ENCODE data around the gene RXRB.
"Not testable (repeated sequence)": the region's sequence is repeated elsewhere in the genome, so short reads cannot be mapped to it uniquely, and the experiment has no call there.

The RXRB gene

GRCh38 chr6:33200219-33201146 is at the start of gene RXRB, which contains the start of gene SLC39A7:
TSS of gene RXRB (minus strand) at chr6:33200665. CDS start at chr6:33200476, 189 bp downstream.
TSS of gene SLC39A7 (plus strand) at chr6:33200867. CDS start at chr6:33201246, 379 bp downstream.
- DNase-seq: peak; percentile 98

GRCh38 chr6:33249732-33250630 is 49.5 kb upstream of the RXRB start:
- no peak for DNase-seq

DNA sequence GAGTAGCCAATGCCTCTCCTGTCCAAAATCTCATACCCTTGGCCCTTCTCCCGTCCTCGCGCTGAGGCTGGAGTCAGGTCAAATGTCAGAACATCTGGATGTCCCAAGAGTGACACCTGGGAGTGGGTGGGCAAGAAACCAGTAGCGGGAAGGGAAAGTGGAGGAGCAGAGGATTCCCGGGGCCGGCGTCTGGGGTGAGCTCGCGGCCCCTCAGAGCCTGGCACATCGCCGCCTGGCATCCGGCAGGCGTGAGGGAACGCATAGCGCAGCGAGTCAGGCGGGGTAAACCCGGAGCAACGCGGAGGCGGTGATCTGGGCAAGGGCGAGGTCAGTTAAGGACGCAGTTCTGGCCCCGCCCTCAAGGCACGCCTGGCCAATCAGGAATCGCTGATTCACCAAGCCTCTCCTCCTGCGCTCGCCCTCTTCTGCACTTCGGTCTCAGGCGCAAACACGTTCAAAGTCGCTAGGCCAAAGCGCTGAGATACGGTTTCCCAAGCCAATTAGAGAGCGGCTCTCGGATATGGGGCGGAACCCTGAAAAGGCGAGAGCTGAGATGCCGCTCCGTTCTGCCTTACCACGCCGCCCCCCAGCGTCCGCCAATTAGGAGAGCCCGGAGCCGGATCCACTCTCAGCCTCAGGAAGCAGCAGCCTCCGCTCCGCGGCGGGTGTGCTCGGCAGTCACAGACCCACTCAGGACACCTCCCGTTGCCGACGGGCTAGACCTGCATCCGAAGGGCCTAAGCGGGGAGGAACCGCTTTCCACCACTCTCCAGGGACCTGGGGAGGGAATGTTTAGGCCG is 48.7 kb upstream of the RXRB start:
- DNase-seq: peak; percentile 88

GRCh38 chr6:33248643-33248931 is 48.1 kb upstream of the RXRB start:
- DNase-seq: no peak

DNA sequence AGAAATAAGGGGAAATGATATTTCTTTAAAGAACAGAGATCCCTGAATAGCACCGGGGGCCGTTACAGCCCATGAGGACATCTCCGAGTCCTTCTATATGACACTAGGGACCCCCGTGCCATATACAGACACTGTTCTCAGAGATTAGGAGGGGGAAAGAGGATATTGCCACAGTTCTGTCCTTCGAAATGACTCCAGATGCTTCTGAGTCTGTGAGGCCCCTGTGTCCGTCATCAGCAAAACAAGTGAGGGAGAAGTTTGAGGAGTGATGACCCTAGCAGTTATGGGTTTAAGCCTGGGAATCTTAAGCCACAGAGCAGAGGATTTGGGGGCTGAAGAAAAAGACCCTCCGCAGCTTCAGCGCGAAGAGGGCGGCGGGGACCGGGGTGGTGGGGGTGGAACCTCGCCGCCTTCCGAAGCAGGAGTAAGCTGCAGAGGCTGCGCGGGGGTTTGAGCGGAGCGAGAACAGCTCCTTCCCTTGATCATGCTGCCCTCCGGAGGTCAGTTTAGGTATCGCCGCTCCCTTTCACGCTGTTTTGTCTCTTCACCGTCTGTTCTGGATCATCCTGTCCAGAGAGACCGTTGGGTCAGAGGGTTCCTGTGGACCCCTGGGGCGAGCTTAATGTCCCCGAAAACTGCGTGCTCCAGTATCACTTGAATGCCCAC is 47.6 kb upstream of the RXRB start:
- DNase-seq: peak; percentile 91

DNA sequence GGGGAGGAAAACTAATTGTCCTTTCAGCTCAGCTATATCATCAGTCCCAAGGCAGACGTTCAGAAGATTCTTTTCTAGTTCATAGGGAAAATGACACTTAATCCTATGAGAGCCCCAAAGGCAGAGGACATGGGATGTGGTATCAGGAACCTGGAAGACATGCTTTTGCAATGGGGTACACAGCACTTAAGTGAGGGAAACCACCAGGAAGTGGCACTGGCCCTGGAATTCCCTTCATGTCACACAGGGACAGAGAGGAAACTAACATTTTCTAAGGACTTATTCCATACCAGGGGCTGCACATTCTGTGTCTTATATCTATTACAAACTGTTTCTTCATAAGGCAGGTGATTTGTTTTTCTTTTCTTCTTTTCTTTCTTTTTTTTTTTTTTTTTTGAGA is 43.0 kb upstream of the RXRB start:
- no peak for DNase-seq

GRCh38 chr6:33241968-33242367 is 41.5 kb upstream of the RXRB start:
- no peak for DNase-seq

DNA sequence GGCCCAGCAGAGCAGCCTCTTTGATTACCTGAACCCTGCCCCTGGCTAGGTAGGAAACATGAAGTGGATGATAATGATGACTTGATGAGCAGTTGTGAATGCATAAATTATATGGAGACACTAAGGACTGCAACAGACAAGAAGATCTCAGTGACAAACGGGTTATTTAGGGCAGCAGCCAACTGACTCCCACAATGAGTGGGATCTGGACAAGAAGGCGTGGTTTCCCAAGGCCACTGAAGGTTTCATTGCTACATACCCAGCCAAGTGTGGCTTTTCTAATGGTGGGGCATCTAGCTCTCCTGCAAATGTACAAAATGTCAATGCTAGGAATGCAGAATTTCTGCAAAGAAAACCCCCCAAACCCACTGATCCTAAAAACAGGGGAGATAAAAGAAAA is 37.3 kb upstream of the RXRB start:
- DNase-seq: no peak

DNA sequence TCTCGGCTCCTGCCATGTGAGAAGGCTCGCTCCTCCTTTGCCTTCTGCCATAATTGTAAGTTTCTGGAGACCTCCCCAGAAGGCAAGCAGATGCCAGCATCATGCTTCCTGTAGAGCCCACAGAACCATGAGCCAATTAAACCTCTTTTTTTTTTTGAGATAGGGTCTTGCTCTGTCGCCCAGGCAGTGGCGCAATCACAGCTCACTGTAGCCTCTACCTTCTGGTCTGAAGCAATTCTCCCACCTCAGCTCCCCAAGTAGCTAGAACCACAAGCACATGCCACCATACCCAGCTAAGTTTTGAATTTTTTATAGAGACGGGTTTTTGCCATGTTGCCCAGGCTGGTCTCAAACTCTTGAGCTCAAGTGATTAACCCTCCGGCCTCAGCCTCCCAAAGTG is 36.4 kb upstream of the RXRB start:
- no peak for DNase-seq

DNA sequence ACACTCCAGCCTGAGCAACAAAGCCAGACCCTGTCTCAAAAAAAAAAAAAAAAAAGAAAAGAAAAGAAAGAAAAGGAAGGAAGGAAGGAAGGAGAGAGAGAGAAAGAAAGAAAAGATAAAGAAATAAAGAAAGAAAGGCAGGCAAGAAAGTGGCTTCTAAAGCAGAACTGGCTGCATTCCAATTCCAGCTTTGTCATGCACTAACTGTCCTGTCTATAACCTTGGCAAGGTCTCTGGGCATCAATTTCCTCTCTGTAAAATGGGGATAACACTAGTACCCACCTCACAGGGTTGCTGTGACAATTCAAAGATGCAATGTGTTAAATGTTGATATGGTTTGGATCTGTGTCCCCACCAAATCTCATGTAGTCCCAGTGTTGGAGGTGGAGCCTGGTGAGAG is 35.9 kb upstream of the RXRB start:
- DNase-seq: no peak

GRCh38 chr6:33235221-33235634 is 34.8 kb upstream of the RXRB start:
- no peak for DNase-seq

DNA sequence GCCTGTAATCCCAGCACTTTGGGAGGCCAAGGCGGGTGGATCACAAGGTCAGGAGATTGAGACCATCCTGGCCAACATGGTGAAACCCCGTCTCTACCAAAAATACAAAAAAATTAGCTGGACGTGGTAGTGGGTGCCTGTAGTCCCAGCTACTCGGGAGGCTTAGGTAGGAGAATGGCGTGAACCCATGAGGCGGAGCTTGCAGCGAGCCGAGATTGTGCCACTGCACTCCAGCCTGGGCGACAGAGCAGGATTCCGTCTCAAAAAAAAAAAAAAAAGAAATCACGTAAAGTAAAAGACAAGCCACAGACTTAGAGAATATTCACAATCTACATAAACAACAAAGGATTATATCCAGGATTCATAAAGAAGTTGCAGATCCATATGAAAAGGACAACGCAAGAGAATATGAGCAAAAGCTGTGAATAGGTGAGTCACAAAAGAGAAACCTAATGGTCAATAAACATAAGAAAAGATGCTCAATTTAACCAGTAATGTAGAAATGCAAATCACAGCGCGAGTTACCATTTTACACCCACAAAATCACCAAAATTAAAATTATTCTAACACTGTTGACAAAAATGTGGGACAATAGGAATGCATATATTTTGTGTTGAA is 26.1 kb upstream of the RXRB start:
- not testable (repeated sequence) for DNase-seq

- DNase-seq: no peak
Measured at GRCh38 chr6:33217681-33218080, 17.2 kb upstream of the RXRB start.

DNA sequence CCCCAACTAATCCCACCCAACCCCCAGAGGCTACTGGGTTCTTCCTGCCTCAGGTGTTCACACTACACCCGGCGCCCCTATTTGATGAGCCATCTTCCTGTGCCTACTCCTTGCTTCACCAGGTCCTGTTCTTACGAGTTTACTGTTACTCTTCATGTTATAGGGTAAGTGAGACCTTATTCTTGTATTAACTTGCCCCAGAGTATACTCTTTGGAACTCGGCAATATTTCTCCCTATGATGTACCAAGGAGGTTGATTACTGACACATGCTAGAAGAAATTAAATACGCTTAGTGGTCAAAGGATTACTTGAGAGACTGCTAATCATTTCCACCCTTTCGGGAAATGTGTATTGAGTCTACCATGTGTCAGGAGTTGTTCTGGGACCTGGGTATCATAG is 16.8 kb upstream of the RXRB start:
- no peak for DNase-seq

GRCh38 chr6:33216117-33216649 is 15.7 kb upstream of the RXRB start:
- DNase-seq: no peak

GRCh38 chr6:33215271-33216116 is 15.0 kb upstream of the RXRB start:
- DNase-seq: no peak

GRCh38 chr6:33213989-33214335 is 13.5 kb upstream of the RXRB start:
- no peak for DNase-seq

GRCh38 chr6:33213166-33213988 is 12.9 kb upstream of the RXRB start:
- DNase-seq: no peak

DNA sequence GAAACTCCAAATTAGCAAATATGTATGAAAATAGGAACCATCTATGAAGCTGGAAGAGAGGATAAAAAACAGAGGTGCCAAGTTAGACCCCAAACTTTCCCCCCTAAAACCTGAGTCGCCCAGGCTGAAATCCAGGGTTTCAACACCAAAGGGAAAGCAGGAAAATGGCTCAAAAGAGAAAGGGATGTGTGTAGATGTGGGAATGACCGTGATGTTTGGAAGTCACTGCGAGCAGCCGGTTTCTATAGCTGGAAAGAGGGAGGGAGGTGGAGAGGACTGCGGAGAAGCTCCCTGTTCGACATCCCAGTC is 12.3 kb upstream of the RXRB start:
- no peak for DNase-seq

Measured in stimulated activated CD4-positive, alpha-beta T cell treated with anti-CD3 and anti-CD28 coated beads, Interleukin-12 subunit alpha, Interleukin-12 subunit beta, amount 100 ng/mL, for 4 hours (primary cell).